HCT116 (cell line): Measurements from ENCODE around the gene TRDN.

Experiments used
- CTCF ChIP-seq, 3 experiments: fragments of 200-600 bp in 1 of 3; sonication (generic) in 1 of 3; IDR thresholded peaks in 2 of 3; conservative IDR thresholded peaks in 1 of 3; 2 replicates each; pipeline ENCODE4 v1.5.1; 2012 to 2017; ENCODE audit warnings: low read depth in 2 of 3, low read length in 2 of 3, antibody characterized with exemption in 1 of 3, borderline replicate concordance in 1 of 3, control low read depth in 1 of 3, mild to moderate bottlenecking in 1 of 3, mixed read lengths in 1 of 3, mixed run types in 1 of 3, moderate library complexity in 1 of 3; ENCODE audit not compliant: insufficient read depth in 1 of 3
- ELF1 ChIP-seq: IDR thresholded peaks from 2 replicates; pipeline ENCODE4 v1.6.1; 2012; ENCODE audit warnings: low read depth, borderline replicate concordance
- EZH2 ChIP-seq: fragments of 200-600 bp; sonication (generic); IDR thresholded peaks from 2 replicates; pipeline ENCODE4 v1.6.1; 2017; ENCODE audit warnings: antibody characterized with exemption, mixed run types
- POLR2A ChIP-seq: IDR thresholded peaks from 2 replicates; pipeline ENCODE4 v1.7.0; 2011; ENCODE audit warnings: borderline replicate concordance; ENCODE audit not compliant: insufficient read depth, insufficient read length; ENCODE audit errors: extremely low read depth
- POLR2AphosphoS5 ChIP-seq: IDR thresholded peaks from 2 replicates; pipeline ENCODE4 v1.6.1; 2011; ENCODE audit warnings: mild to moderate bottlenecking, low read depth, low read length, moderate library complexity
- TCF7L2 ChIP-seq: IDR thresholded peaks from 2 replicates; pipeline ENCODE4 v1.7.0; 2011; ENCODE audit warnings: borderline replicate concordance, inconsistent platforms; ENCODE audit not compliant: insufficient read depth, insufficient read length; ENCODE audit errors: extremely low read depth
- ZNF274 ChIP-seq: fragments of 200-500 bp; sonication (Bioruptor generic); IDR thresholded peaks from 2 replicates; pipeline ENCODE4 v1.6.1; 2014; ENCODE audit warnings: mild to moderate bottlenecking, low read depth, low read length, inconsistent platforms

- no peak for TF ChIP-seq POLR2A
- no peak for TF ChIP-seq ELF1
- no peak for TF ChIP-seq POLR2AphosphoS5
- TF ChIP-seq EZH2: no peak
- TF ChIP-seq CTCF (IDR thresholded peaks at IDR 0.05 in 2 of 3, conservative IDR thresholded peaks at IDR 0.05 in 1 of 3; ENCODE audit: borderline replicate concordance in 1 of 3, insufficient read depth in 1 of 3, low read depth in 2 of 3, low read length in 2 of 3): no peak
- TF ChIP-seq ZNF274: no peak
- no peak for TF ChIP-seq TCF7L2
Measured at GRCh38 chr6:123332070-123332469, 304.7 kb downstream of the TRDN start.
